Measurements from ENCODE around the gene DYNC1I1.

DYNC1I1 gene

GRCh38 chr7:95976369-95977060, 204.2 kb downstream of the DYNC1I1 start:
- no peak for DNase-seq

GRCh38 chr7:95977994-95978393, 205.6 kb downstream of the DYNC1I1 start:
- no peak for DNase-seq

- peak; percentile 33 for DNase-seq
These were observed 207.8 kb downstream of the DYNC1I1 start for GRCh38 chr7:95980167-95980566.

GRCh38 chr7:95980706-95981105, 208.4 kb downstream of the DYNC1I1 start:
- no peak for DNase-seq

GRCh38 chr7:95986178-95986764, 213.9 kb downstream of the DYNC1I1 start:
- DNase-seq: no peak

- DNase-seq: no peak
These were observed 216.9 kb downstream of the DYNC1I1 start for GRCh38 chr7:95989301-95989700.

- no peak for DNase-seq
These were observed 221.0 kb downstream of the DYNC1I1 start for GRCh38 chr7:95993380-95993779.

GRCh38 chr7:95996174-95996573, 223.8 kb downstream of the DYNC1I1 start:
- peak; percentile 32 for DNase-seq

- no peak for DNase-seq
These were observed 224.5 kb downstream of the DYNC1I1 start for GRCh38 chr7:95996886-95997285.

- no peak for DNase-seq
These were observed 225.3 kb downstream of the DYNC1I1 start for GRCh38 chr7:95997632-95998031.

GRCh38 chr7:95999481-95999880, 227.1 kb downstream of the DYNC1I1 start:
- DNase-seq: no peak

GRCh38 chr7:96004578-96004977, 232.2 kb downstream of the DYNC1I1 start:
- peak; percentile 93 for DNase-seq

- no peak for DNase-seq
These were observed 232.9 kb downstream of the DYNC1I1 start for GRCh38 chr7:96005271-96005670.

- no peak for DNase-seq
These were observed 236.8 kb downstream of the DYNC1I1 start for GRCh38 chr7:96009148-96009547.

- DNase-seq: no peak
These were observed 241.5 kb downstream of the DYNC1I1 start for GRCh38 chr7:96013836-96014235.

- DNase-seq: no peak
These were observed 242.3 kb downstream of the DYNC1I1 start for GRCh38 chr7:96014617-96015016.

GRCh38 chr7:96016056-96016586, 243.8 kb downstream of the DYNC1I1 start:
- peak; percentile 34 for DNase-seq

GRCh38 chr7:96016735-96017134, 244.4 kb downstream of the DYNC1I1 start:
- peak; percentile 49 for DNase-seq

- DNase-seq: no peak
These were observed 245.5 kb downstream of the DYNC1I1 start for GRCh38 chr7:96017877-96018276.

- peak; percentile 80 for DNase-seq
These were observed 249.2 kb downstream of the DYNC1I1 start for GRCh38 chr7:96021568-96021967.

- DNase-seq: peak; percentile 68
These were observed 251.0 kb downstream of the DYNC1I1 start for GRCh38 chr7:96023387-96023786.

- DNase-seq: peak; percentile 64
These were observed 253.7 kb downstream of the DYNC1I1 start for GRCh38 chr7:96026010-96026409.

- DNase-seq: peak; percentile 91
These were observed 254.3 kb downstream of the DYNC1I1 start for GRCh38 chr7:96026611-96027010.

- DNase-seq: no peak
These were observed 256.4 kb downstream of the DYNC1I1 start for GRCh38 chr7:96028729-96029128.

Measured in fibroblast of skin of right quadriceps (primary cell).